ENCODE results near the gene TFAP2D. TPM values are rescaled to one million over a fixed set of nuclear protein-coding genes. Genes with fewer than 3 reads are reported as not detected.

TFAP2D gene
- total and polyA plus RNA-seq, 12 donors: not detected

- WGBS, 4 donors: 9 to 12% (median 12%) methylated on average over 6 of the region's 6 CpGs
- Histone ChIP-seq H3K27ac (peak overlapping the region in 1 of 5 donors; percentile 53), H3K4me1 (replicated peaks in 1 of 2) (peaks cover 8 to 13% of the 10 kb centered on the region in 2 donors), H3K27me3 (peaks cover 60% of the 10 kb centered on the region), H3K36me3 (replicated peaks in 1 of 2) (no peaks in the 10 kb centered on the region), H3K4me3 (no peak overlapping the region), H3K9me3 (replicated peaks in 1 of 3) (no peaks in the 10 kb centered on the region)
- DNase-seq: no peak
- TF ChIP-seq CTCF (IDR thresholded peaks at IDR 0.05) (no peak), POLR2A (IDR thresholded peaks at IDR 0.05) (no peak)
- intact Hi-C loops (cut with DNase I): loop anchor here in 1 of 2 donors (5.0 to 10.0 kb wide), 2 partner anchors 1144 to 1197 kb away; no protein-coding TSS in a partner anchor
Observed at GRCh38 chr6:50818020-50818419, 104.7 kb downstream of the TFAP2D start.

GRCh38 chr6:50818673-50819072, 105.3 kb downstream of the TFAP2D start, which contains the start of gene TFAP2B:
TSS of gene TFAP2B (plus strand) at chr6:50818871. CDS start at chr6:50818892, 21 bp downstream.
- peak within 1 kb of the TSS in 1 of 4 donors; percentile 46 for H3K4me3 ChIP-seq
- intact Hi-C loops (cut with DNase I): loop anchor here in 1 of 2 donors (5.0 to 10.0 kb wide), 2 partner anchors 1144 to 1196 kb away; no protein-coding TSS in a partner anchor
- DNase-seq: no peak
- peaks cover 8 to 13% of the 10 kb centered on the region in 2 donors for H3K4me1 ChIP-seq (replicated peaks in 1 of 2)
- peak within 1 kb of the TSS in 1 of 5 donors; percentile 70 for H3K27ac ChIP-seq
- TF ChIP-seq CTCF (IDR thresholded peaks at IDR 0.05) (no peak), POLR2A (IDR thresholded peaks at IDR 0.05) (no peak)
- no peaks in the 10 kb centered on the region for H3K36me3 ChIP-seq (replicated peaks in 1 of 2)
- H3K9me3 ChIP-seq (replicated peaks in 1 of 3): no peaks in the 10 kb centered on the region
- H3K27me3 ChIP-seq: peaks cover 66% of the 10 kb centered on the region
- 8 to 14% (median 11%) methylated on average over 7 of the region's 7 CpGs for WGBS, 4 donors

- intact Hi-C loops (cut with DNase I): loop anchor here in 1 of 2 donors (5.0 to 10.0 kb wide), 2 partner anchors 1143 to 1195 kb away; no protein-coding TSS in a partner anchor
- Histone ChIP-seq H3K36me3 (replicated peaks in 1 of 2) (no peaks in the 10 kb centered on the region), H3K4me3 (peak overlapping the region in 1 of 4 donors; percentile 46), H3K9me3 (replicated peaks in 1 of 3) (no peaks in the 10 kb centered on the region), H3K27ac (peak overlapping the region in 1 of 5 donors; percentile 70), H3K4me1 (replicated peaks in 1 of 2) (peaks cover 8 to 13% of the 10 kb centered on the region in 2 donors), H3K27me3 (peaks cover 73% of the 10 kb centered on the region)
- WGBS, 4 donors: 2 to 7% (median 4%) methylated on average over 11 to 45 of the region's 45 CpGs
- no peak for DNase-seq
- TF ChIP-seq CTCF (IDR thresholded peaks at IDR 0.05) (no peak), POLR2A (IDR thresholded peaks at IDR 0.05) (no peak)
Observed at GRCh38 chr6:50819466-50819903, 106.2 kb downstream of the TFAP2D start.

- Histone ChIP-seq H3K9me3 (replicated peaks in 1 of 3) (no peaks in the 10 kb centered on the region), H3K27ac (peak overlapping the region in 1 of 5 donors; percentile 70), H3K27me3 (peaks cover 80% of the 10 kb centered on the region), H3K36me3 (replicated peaks in 1 of 2) (no peaks in the 10 kb centered on the region), H3K4me1 (replicated peaks in 1 of 2) (peaks cover 8 to 13% of the 10 kb centered on the region in 2 donors), H3K4me3 (peak overlapping the region in 1 of 4 donors; percentile 46)
- 2 to 4% (median 3%) methylated on average over 47 to 58 of the region's 58 CpGs for WGBS, 4 donors
- TF ChIP-seq POLR2A (IDR thresholded peaks at IDR 0.05) (no peak), CTCF (IDR thresholded peaks at IDR 0.05) (no peak)
- intact Hi-C loops (cut with DNase I): loop anchor here in 1 of 2 donors (5.0 to 10.0 kb wide), 2 partner anchors 1142 to 1195 kb away; no protein-coding TSS in a partner anchor
- no peak for DNase-seq
Observed at GRCh38 chr6:50819904-50820868, 106.9 kb downstream of the TFAP2D start.

Measured in adrenal gland (tissue), 12 donors.